Stimulated activated CD4-positive, alpha-beta T cell treated with anti-CD3 and anti-CD28 coated beads, TNF-alpha, amount 100 ng/mL, for 1 hour (primary cell): ENCODE data around the gene ICAM3.

ENCODE experiments used
- DNase-seq, 3 donors: peaks; one replicate each; pipeline ENCODE4 v3.0.0-alpha.2; 2020; ENCODE audit warnings: low read depth in 3 of 3, low spot score in 1 of 3

Gene ICAM3

DNA sequence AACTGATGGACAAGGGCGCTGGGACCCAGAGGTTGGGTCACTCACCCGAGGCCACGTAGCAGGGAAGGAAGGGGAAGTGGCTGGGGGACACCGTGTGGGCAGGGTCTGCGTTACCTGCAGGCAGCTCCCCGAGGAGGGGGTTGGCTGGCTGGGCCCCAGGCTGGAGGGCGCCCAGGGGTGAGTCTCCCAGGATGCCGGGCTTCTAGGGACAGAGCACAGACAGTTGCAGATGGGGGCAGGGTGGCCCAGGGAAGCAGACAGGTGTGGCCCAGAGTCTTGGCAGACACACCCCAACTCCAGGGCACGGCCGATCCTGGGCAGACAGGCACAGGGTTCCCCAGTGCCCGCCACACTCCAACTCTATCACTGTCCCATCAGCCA is 18.0 kb downstream of the ICAM3 start:
- no peak for DNase-seq

DNA sequence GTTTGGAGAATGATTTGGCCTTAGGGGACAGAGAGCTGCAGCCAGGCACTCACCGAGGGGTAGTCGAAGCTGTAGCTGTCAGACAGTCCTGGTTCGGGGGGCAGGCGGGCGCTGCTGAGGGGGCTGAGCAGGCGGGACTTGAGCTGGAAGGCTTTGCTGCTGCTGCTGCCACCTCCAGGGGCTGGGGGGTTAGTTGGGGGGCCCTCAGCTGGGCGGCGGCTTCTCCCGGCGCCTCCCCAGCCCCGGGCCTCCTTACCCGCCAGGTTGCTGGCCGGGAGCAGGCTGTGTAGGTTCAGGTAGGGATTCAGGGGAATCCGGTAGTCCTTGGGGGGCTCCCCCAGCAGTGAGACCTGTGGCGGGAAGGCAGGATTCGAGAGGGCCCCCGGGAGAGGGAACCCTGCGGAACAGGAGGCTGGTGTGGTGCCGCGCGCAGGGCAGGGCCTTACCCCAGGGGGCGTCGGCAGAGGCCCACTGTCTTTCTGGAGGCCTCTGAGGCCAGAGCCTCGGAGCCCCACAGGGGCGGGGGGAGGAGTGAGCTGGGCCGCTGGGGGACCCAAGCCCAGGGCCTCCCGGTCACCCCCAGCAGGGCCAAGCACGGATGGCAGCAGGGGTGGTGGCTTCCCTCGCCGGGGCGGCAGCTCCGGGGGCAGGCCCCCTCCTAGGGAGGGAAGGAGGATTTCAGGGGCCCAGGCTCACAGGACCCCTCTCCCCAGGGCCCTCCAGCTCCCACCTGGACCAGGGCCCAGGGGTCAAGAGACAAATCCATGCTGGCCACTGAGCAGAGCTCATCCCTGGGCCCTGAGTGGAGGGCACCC is 18.6 kb downstream of the ICAM3 start:
- no peak for DNase-seq

DNA sequence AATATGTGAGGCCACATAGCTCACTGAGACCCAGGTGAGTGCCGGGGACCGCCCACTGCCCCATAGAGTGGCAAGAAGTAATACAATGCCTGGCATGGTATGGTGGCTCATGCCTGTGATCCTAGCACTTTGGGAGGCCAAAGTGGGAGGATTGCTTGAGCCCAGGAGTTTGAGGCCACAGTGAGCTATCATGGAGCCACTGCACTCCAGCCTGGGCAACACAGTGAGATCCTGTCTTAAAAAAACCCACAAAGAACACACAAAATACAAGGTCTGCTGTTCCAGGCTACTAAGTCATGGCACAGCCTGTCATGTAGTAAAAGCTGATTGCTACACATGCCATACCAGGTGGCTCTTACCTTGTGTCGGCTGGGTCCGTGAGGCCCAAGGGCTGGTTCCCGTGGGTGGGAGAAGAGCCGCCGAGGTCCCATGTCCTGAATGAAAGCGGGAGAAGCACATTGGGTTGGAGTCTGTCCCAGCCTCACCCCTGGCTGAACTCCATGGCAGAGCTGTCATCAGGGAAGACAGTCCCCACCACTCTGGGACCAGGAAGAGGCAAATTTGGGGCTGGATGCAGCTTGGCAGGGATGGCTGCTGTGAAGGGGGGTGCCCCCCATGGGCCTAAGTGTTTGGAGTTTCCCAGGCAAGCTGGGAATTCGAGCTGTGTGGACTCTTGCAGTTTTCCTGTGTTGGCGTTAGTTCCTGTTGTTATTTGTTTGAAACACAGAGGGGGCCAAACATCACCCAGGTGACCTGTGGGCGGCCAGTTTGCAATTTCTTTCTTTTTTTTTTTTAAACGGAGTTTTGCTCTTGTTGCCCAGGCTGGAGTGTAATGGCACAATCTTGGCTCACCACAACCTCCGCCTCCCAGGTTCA is 20.4 kb downstream of the ICAM3 start:
- DNase-seq = no peak

DNA sequence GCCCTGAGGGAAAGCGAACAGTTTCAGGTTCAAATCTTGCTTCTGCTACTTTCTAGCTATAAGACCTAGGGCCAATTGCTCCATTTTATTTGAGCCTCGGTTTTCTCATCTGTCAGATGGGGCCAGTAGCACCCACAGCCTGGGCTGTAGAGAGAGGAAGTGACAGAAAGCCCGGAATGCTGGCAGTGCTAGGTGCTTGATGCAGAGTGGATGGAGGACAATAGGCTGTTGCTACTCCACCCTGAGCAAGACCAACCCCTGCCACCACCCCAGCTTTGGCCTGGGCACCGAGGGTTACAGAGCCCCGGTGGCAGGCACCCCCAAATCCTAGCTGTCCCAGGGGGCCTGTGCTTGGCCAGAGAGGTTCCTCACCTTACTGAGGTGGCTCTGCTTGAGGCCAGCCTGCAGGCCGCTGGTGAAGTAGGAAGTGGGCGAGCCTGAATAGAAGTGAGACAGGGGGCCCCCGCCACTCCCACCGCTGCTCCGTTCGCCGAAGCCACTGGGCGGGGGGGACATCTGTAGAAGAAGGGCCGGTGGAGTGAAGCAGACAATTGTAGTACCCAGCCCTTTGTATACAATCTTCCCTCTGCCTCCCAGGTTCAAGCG is 21.5 kb downstream of the ICAM3 start:
- no peak for DNase-seq

DNA sequence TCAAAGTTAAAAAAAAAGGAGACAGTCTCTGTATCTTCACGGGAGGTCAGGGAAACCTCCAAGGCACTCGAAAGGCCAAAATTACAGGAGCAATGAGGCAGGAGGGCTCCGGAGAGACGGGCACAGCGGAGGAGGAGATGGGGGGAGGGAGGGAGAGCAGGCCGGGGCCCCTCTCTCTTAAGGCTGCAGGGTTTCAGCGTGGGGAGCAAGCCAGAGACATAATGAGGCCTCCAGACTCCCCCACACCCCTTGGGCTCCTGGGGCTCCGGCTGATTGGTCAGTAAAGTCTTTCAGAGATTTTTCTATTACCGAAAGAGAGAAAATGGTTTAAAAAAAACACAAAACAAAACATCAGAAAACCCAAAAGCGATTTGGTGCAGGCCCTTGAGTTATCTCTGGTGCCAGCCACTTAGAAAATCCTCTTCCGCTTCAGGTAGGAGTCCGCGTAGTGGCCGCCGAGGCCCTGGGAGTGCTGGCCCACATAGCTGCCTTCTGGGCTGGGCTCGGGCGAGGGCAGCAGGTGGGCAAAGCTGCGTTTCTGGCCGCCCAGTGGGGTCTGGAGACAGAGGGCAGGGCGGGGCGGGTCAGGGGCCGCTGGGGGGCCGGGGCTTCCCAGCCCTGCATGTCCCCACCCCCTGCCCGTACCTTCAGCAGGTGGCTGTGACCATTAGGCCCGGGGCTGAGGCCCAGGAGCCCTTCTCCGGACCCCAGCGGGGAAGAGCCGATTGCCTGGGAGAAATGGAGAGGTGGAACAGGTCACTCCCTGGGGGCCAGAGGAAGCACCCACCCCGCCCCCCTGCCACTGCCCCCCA is 22.2 kb downstream of the ICAM3 start:
- no peak for DNase-seq

DNA sequence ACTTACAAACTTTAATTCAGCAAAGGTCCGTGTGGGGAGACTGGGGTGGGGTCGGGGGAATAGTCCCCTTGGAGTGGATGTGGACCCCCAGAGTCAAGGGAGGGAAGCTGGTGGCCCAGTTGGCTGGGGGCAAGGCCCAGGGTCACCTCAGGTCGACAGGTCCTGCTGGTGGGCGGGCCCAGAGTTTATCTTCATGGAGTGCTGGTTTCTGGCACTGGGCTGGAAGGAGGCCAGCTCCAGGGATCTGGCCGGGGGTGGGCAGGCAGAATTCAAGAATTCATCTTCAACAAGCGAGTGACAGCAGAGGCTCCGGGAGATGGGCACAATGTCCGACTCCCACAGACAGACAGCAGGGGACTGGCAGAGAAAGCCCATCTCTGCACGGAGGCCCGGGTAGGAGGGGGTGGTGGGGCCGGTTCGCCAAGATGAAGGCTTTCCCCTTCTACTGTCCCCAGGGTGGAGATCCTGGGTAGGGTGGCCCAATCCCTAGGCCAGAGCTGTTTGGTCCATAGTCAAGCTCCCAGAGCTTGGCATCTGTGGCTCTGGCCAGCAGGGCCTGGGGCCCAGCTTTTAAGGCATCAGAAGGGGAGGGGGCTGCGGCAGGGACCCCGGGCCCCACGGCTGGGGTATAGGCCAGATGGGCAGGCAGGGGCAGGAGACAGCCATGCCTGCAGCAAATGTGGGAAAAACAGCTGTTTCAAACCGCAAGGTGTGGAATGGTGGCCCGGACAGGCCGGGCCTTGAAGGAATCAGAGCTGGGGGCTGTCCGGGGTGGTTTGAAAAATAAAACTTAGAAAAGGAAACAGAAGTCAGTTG is 23.0 kb downstream of the ICAM3 start:
- DNase-seq = no peak

DNA sequence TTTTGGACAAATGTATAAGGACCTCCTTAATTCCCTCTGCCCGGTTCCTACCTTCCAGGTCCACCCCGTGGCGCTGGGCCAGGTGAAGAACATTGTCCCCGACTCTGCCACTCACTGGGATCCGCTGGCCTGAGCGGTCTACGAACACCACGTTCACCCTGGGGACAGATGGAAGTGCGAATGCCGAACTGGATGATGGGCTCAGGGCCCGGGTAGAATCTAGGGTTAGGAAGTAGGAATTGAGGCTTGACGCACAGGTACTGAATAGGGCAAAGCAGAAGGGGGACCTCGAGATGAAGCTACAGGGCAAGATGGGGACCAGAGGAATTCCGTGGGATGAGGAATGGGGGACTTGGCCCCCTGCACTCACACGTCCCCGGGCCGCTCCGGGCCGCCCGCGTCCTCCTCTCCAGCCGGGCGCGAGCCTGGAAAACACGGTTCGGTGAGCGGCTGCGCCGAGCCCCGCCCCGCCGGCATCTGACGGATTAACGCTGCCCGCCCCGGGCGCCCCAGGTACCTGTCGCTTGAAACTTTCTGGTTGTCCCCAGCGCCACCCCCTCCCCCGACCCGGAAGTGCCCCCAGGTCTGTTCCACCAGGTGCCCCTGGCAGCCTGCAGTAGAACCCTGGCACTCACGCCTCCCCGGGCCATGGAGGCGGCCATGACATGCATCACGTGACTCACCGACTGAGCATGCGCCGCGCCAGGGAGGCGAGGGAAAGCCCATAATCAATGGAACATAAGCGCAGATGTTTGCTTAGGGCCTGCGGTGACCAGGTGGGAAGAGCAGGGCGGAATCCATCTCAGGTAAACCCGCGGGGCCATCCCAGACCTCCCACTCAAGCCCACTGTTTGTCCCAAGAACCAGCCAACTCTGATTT is 23.8 kb downstream of the ICAM3 start, which contains the start of gene FDX2:
FDX2 (minus strand) TSS at position 681 of the 880 bp plus-strand sequence; CDS start at position 662, 19 bp downstream.
- peak; percentile 83 to 93 (median 83) for DNase-seq

DNA sequence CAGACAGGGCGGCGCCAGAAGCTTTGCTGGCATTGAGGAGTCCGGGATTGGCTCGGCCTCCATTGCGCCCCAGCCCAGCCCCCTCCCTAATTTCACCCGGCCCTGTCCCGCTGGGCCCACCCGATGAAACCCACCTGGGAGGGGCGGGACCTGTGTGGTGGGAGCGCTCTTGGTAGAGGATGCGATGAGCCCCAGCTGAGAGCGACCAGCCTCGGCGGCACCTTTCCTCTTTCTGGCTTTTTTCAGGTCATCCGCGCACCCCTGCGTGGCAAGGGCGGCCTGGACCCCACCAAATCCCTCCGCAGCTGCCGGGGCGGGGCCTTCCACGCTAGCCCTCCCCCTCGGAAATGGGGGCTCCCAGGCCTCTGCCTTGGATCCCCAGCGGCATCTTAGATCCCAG is 30.0 kb downstream of the ICAM3 start, which contains the start of gene ZGLP1:
ZGLP1 (minus strand) TSS at position 393 of the 400 bp plus-strand sequence.
- DNase-seq = no peak

DNA sequence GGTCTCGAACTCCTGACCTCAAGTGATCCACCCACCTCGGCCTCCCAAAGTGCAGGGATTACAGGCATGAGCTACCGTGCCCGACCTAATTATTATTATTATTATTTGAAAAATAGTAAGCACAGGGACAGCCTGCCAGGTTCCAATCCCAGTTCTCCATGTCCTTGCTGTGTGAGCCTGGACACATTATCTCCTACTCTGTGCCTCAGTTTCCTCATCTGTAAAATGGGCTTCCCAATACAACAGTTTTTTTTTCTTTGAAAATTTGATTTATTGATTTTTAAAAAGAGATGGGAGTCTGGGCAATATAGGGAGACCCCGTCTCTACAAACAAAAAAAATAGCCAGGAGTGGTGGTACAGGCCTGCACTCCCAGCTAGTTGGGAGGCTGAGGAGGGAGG is 33.1 kb downstream of the ICAM3 start:
- no peak for DNase-seq

DNA sequence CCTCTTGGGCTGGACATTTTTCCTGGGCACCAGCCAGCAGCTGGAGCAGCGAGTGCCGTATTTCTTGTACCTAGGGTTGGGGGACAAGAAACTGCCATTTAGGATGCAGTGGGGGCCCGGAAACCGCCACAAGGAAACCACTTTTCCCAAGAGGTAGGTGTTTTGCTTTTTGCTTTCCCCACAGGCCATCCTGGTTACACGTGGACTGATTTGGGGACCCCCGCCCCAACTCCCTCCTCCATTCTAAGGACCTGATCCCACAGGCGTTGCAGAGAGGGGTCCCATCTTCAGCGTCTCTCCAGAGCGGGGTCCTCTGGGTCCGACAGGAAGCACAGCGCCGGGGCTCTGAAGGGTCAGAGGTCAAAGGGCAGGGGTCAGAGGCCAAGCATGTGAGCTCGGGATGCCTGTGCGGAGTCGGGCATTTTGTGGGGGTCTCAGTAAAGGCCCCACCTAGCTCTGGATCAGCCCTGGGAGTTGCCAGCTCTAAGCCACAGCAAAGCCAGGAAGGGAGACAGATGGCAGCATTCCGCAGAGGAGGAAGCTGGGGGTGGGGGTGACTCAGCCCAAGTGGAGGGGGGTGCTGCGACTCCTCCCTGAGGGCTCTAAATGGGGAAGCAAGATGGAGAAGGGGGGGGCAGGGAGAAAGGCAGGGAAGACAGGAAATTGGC is 34.2 kb downstream of the ICAM3 start:
- DNase-seq = no peak

DNA sequence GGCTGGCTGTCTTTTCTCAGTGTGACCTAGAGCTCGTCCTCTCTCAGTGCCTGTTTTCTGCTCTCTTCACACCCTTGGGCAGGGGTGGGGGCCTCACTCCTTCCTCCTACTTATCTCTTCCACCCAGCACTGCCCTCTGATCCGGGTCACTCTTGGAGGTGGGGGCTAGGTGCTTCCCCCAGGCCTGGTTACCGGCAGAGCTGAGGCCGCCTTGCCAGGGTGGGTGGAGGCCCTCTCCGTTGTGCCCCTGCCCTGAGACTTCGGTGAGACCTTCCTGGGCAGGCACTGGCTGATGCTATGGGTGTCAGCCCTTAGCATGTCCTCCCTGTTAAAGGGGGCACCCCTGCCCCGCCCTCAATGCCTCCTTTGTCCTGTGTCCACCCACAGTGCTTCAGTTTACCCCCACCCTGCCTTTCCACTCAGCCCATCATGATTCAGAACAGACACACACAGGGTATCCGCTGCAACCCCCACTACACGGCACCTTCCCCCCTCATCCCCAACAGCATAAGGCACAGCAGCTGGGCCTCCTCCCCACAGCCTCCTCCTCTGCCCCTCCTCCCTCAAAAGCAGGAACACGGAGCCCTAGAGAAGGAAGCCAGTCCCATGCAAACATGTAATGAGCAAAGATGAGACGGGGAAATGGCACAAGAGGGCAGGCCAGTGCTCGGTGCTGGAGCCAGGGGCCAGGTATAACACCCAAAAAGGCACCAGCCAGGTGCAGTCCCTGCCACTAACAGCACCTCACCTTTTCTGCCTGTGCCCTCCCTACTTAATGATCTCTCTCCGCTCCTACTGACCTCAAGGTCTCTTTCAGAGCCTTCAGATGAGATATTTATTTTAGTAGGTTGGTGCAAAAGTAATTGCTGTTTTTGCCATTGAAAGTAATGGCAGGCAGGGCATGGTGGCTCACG is 39.6 kb downstream of the ICAM3 start:
- no peak for DNase-seq

DNA sequence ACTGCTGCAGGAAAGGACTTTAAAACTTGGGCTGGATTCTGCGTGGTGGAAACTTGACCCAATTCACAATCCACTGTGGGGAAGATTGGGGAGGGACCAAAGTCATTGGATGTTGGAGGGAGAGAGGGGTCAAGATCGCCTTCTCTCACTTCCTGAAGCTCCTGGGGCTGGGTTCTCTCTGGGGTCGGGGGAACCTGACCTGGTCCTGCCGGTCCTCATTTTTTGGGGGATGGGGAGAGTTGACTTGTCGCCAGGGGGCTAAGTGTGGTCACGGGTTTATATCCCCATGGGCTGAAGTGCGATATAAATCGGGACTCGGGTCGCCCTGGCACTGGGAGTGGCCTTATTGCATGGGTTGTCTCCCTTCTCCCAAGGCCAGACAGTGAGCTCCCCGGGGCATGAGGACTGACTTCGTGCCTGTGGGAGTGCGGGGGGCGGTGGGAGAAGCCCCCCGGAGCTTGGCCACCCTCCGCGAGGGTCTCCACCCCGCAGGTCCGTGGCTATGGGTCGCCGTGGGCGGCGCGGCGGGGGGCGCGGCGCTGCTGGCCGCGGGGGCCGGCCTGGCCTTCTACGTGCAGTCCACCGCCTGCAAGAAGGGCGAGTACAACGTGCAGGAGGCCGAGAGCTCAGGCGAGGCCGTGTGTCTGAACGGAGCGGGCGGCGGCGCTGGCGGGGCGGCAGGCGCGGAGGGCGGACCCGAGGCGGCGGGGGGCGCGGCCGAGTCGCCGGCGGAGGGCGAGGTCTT is 43.4 kb downstream of the ICAM3 start:
- no peak for DNase-seq

DNA sequence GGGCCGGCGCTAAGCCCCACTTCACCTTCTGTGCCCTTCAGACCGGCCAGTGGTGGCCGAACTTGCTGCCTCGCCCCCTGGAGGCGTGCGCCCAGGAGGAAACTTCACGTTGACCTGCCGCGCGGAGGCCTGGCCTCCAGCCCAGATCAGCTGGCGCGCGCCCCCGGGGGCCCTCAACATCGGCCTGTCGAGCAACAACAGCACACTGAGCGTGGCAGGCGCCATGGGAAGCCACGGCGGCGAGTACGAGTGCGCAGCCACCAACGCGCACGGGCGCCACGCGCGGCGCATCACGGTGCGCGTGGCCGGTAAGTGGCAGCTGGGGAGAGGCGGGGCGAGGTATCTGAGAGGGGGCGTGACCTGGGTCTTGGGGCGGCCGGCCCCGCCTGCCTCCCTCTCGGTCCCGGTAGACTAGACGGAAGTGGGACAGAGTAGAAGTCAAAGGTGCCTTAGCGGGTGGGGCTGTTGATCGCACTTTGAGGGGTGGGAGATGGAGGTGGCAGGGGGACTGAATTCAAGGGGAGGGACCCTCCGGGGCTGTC is 44.0 kb downstream of the ICAM3 start:
- DNase-seq = peak in 1 of 3 donors; percentile 34

DNA sequence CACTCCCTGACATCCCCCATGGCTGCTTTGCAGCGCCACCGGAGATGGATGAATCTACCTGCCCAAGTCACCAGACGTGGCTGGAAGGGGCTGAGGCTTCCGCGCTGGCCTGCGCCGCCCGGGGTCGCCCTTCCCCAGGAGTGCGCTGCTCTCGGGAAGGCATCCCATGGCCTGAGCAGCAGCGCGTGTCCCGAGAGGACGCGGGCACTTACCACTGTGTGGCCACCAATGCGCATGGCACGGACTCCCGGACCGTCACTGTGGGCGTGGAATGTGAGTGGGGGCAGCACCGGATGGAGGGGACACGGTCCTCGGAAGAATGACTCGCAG is 45.1 kb downstream of the ICAM3 start:
- no peak for DNase-seq

DNA sequence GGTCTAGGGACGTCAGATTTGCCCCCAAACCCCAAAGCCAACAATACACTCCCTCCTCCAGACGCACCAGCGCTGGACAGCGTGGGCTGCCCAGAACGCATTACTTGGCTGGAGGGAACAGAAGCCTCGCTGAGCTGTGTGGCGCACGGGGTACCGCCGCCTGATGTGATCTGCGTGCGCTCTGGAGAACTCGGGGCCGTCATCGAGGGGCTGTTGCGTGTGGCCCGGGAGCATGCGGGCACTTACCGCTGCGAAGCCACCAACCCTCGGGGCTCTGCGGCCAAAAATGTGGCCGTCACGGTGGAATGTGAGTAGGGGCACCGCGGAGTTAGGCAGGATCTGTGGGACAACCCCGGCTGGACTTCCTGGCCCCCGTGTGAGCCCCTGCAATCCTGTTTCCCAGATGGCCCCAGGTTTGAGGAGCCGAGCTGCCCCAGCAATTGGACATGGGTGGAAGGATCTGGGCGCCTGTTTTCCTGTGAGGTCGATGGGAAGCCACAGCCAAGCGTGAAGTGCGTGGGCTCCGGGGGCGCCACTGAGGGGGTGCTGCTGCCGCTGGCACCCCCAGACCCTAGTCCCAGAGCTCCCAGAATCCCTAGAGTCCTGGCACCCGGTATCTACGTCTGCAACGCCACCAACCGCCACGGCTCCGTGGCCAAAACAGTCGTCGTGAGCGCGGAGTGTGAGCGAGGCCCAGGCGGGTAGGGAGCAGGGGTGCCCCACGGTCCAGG is 45.6 kb downstream of the ICAM3 start:
- no peak for DNase-seq
